Measurements from ENCODE around the gene SEPTIN1. TPM values are rescaled to one million over a fixed set of nuclear protein-coding genes. Genes with fewer than 3 reads are reported as not detected.

Gene SEPTIN1
- total and polyA plus RNA-seq, 2 of the 4 experiments (the other 2 are of a cell fraction): 0.24 TPM; not detected in 1

- TF ChIP-seq USF2 (IDR thresholded peaks at IDR 0.05; ENCODE audit: low read depth, low read length) (no peak), SMC3 (IDR thresholded peaks at IDR 0.05; ENCODE audit: low read depth, low read length) (no peak), ELK1 (IDR thresholded peaks at IDR 0.05; ENCODE audit: borderline replicate concordance, low read depth, low read length) (no peak), MAFK (IDR thresholded peaks at IDR 0.05; ENCODE audit: low read depth, low read length) (no peak), POLR2A (IDR thresholded peaks at IDR 0.05; ENCODE audit: low read depth, low read length) (no peak)
These were observed 15.7 kb upstream of the SEPTIN1 start (continued) for GRCh38 chr16:30397776-30398660.

All from IMR-90 (cell line).